PFSK-1 (cell line): Measurements from ENCODE around the gene MCFD2.

Experiments
- FOXP2 ChIP-seq: optimal IDR thresholded peaks from 2 replicates; pipeline ENCODE3; 2011; ENCODE audit warnings: borderline replicate concordance, control low read depth, inconsistent platforms; ENCODE audit not compliant: insufficient read depth; ENCODE audit errors: extremely low read length, extremely low read depth
- POLR2AphosphoS5 ChIP-seq: IDR thresholded peaks from 2 replicates; pipeline ENCODE4 v1.6.1; 2012; ENCODE audit warnings: low read depth, mild to moderate bottlenecking, control low read depth, low read length, moderate library complexity
- REST ChIP-seq, 2 experiments: IDR thresholded peaks; 2 replicates each; pipeline versions ENCODE4 v1.6.1 to v1.8.0; 2011 to 2012; ENCODE audit warnings: low read depth in 2 of 2, low read length in 2 of 2, control low read depth in 1 of 2, inconsistent platforms in 1 of 2, mild to moderate bottlenecking in 1 of 2, moderate library complexity in 1 of 2; ENCODE audit not compliant: insufficient read depth in 1 of 2
- SIN3A ChIP-seq: IDR thresholded peaks from 2 replicates; pipeline ENCODE4 v1.6.1; 2012; ENCODE audit warnings: mild to moderate bottlenecking, low read length, moderate library complexity, borderline replicate concordance; ENCODE audit not compliant: insufficient read depth
- TAF1 ChIP-seq: IDR thresholded peaks from 2 replicates; pipeline ENCODE4 v1.6.1; 2012; ENCODE audit warnings: low read length, control low read depth, borderline replicate concordance; ENCODE audit not compliant: insufficient read depth

GRCh38 chr2:46879511-46879910 is 36.1 kb downstream of the MCFD2 start:
- TF ChIP-seq TAF1 (no peak), REST (IDR thresholded peaks at IDR 0.05; ENCODE audit: insufficient read depth in 1 of 2, low read depth in 2 of 2, low read length in 2 of 2) (no peak), SIN3A (no peak), POLR2AphosphoS5 (no peak), FOXP2 (no peak)
